ENCODE results near the gene ZFAND5.

Gene ZFAND5

GRCh38 chr9:72362680-72363139, 2.3 kb downstream of the ZFAND5 start:
- peak; percentile 86 for DNase-seq (ENCODE audit: low read depth)

- DNase-seq (ENCODE audit: low read depth): peak; percentile 62
Measured at GRCh38 chr9:72362118-72362531, 2.9 kb downstream of the ZFAND5 start.

- no peak for DNase-seq (ENCODE audit: low read depth)
Measured at GRCh38 chr9:72361217-72361616, 3.8 kb downstream of the ZFAND5 start.

- DNase-seq (ENCODE audit: low read depth): no peak
Measured at GRCh38 chr9:72360324-72360723, 4.7 kb downstream of the ZFAND5 start.

- peak; percentile 47 for DNase-seq (ENCODE audit: low read depth)
Measured at GRCh38 chr9:72356041-72356582, 8.9 kb downstream of the ZFAND5 start.

- DNase-seq (ENCODE audit: low read depth): no peak
Measured at GRCh38 chr9:72355153-72355552, 9.9 kb downstream of the ZFAND5 start.

GRCh38 chr9:72354704-72355103, 10.3 kb downstream of the ZFAND5 start:
- DNase-seq (ENCODE audit: low read depth): no peak

- DNase-seq (ENCODE audit: low read depth): no peak
Measured at GRCh38 chr9:72353455-72354116, 11.4 kb downstream of the ZFAND5 start.

GRCh38 chr9:72352911-72353388, 12.1 kb downstream of the ZFAND5 start:
- peak; percentile 46 for DNase-seq (ENCODE audit: low read depth)

- DNase-seq (ENCODE audit: low read depth): peak; percentile 80
Measured at GRCh38 chr9:72351538-72352453, 13.2 kb downstream of the ZFAND5 start.

- no peak for DNase-seq (ENCODE audit: low read depth)
Measured at GRCh38 chr9:72349911-72350310, 15.1 kb downstream of the ZFAND5 start.

- no peak for DNase-seq (ENCODE audit: low read depth)
Measured at GRCh38 chr9:72349240-72349639, 15.8 kb downstream of the ZFAND5 start.

- DNase-seq (ENCODE audit: low read depth): no peak
Measured at GRCh38 chr9:72346333-72346732, 18.7 kb downstream of the ZFAND5 start.

GRCh38 chr9:72338631-72339030, 26.4 kb downstream of the ZFAND5 start:
- DNase-seq (ENCODE audit: low read depth): no peak

GRCh38 chr9:72337286-72337685, 27.7 kb downstream of the ZFAND5 start:
- no peak for DNase-seq (ENCODE audit: low read depth)

- DNase-seq (ENCODE audit: low read depth): no peak
Measured at GRCh38 chr9:72334658-72335337, 30.2 kb downstream of the ZFAND5 start.

- DNase-seq (ENCODE audit: low read depth): no peak
Measured at GRCh38 chr9:72333709-72334108, 31.3 kb downstream of the ZFAND5 start.

GRCh38 chr9:72333197-72333596, 31.8 kb downstream of the ZFAND5 start:
- DNase-seq (ENCODE audit: low read depth): no peak

- no peak for DNase-seq (ENCODE audit: low read depth)
Measured at GRCh38 chr9:72332351-72332750, 32.7 kb downstream of the ZFAND5 start.

GRCh38 chr9:72327631-72328030, 37.4 kb downstream of the ZFAND5 start:
- no peak for DNase-seq (ENCODE audit: low read depth)

GRCh38 chr9:72326641-72327040, 38.4 kb downstream of the ZFAND5 start:
- DNase-seq (ENCODE audit: low read depth): no peak

- DNase-seq (ENCODE audit: low read depth): no peak
Measured at GRCh38 chr9:72324974-72325373, 40.0 kb downstream of the ZFAND5 start.

All from EH (cell line).